K562 (cell line): ENCODE results near the gene ABHD18.
"Not testable (repeated sequence)": the region's sequence is repeated elsewhere in the genome, so short reads cannot be mapped to it uniquely, and the experiment has no call there.

Experiments used
- HDGF ChIP-seq: fragments of 450-650 bp; IDR thresholded peaks from 2 replicates; pipeline ENCODE4 v1.6.1; 2016
- YY1 ChIP-seq, 3 experiments: IDR thresholded peaks; 2 replicates each; pipeline ENCODE4 v1.6.1; 2011; ENCODE audit warnings: low read length in 2 of 3, mild to moderate bottlenecking in 2 of 3, moderate library complexity in 2 of 3, borderline replicate concordance in 1 of 3, control low read depth in 1 of 3, low read depth in 1 of 3; ENCODE audit not compliant: insufficient read depth in 3 of 3, insufficient replicate concordance in 2 of 3, control insufficient read depth in 1 of 3, insufficient read length in 1 of 3; ENCODE audit errors: extremely low read depth in 1 of 3
- ZBTB17 ChIP-seq: fragments of 450-650 bp; formaldehyde crosslinking; IDR thresholded peaks from 2 replicates; pipeline ENCODE4 v1.4.0; 2020; ENCODE audit warnings: mild to moderate bottlenecking
- ZNF212 ChIP-seq: fragments of 450-650 bp; formaldehyde crosslinking; IDR thresholded peaks from 2 replicates; pipeline ENCODE4 v1.4.0; 2020; ENCODE audit warnings: mild to moderate bottlenecking
- TF ChIP-seq, protein P1 (sequence below), 3 experiments: IDR thresholded peaks in 2 of 3; conservative IDR thresholded peaks in 1 of 3; 2 replicates each; pipeline ENCODE4 v1.5.1; 2011 to 2012; ENCODE audit warnings: low read length in 3 of 3, mild to moderate bottlenecking in 3 of 3, control low read depth in 2 of 3, improper control_type of control experiment in 1 of 3, inconsistent platforms in 1 of 3, low read depth in 1 of 3, mixed read lengths in 1 of 3, moderate library complexity in 1 of 3; ENCODE audit not compliant: insufficient read depth in 2 of 3

DNA sequence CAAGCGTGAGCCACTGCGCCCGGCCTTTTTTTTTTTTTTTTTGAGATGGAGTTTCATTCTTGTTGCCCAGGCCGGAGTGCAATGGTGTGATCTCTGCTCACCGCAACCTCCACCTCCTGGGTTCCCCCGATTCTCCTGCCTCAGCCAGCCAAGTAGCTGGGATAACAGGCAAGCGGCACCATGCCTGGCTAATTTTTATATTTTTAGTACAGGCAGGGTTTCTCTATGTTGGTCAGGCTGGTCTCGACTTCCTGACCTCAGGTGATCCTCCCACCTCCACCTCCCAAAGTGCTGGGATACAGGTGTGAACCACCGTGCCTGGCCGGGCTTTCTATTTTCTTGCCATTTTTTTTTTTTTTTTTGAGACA is 101.2 kb downstream of the ABHD18 start:
- TF ChIP-seq HDGF; YY1 (IDR thresholded peaks at IDR 0.05; ENCODE audit: borderline replicate concordance in 1 of 3, control insufficient read depth in 1 of 3, extremely low read depth in 1 of 3, insufficient read depth in 3 of 3, insufficient read length in 1 of 3, insufficient replicate concordance in 2 of 3, low read depth in 1 of 3, low read length in 2 of 3); ZNF212 (CRISPR knock-in tag); ZBTB17 (CRISPR knock-in tag): not testable (repeated sequence)
- TF ChIP-seq, protein P1, sequence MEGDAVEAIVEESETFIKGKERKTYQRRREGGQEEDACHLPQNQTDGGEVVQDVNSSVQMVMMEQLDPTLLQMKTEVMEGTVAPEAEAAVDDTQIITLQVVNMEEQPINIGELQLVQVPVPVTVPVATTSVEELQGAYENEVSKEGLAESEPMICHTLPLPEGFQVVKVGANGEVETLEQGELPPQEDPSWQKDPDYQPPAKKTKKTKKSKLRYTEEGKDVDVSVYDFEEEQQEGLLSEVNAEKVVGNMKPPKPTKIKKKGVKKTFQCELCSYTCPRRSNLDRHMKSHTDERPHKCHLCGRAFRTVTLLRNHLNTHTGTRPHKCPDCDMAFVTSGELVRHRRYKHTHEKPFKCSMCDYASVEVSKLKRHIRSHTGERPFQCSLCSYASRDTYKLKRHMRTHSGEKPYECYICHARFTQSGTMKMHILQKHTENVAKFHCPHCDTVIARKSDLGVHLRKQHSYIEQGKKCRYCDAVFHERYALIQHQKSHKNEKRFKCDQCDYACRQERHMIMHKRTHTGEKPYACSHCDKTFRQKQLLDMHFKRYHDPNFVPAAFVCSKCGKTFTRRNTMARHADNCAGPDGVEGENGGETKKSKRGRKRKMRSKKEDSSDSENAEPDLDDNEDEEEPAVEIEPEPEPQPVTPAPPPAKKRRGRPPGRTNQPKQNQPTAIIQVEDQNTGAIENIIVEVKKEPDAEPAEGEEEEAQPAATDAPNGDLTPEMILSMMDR (IDR thresholded peaks at IDR 0.05 in 2 of 3, conservative IDR thresholded peaks at IDR 0.05 in 1 of 3; ENCODE audit: insufficient read depth in 2 of 3, low read depth in 1 of 3, low read length in 3 of 3): not testable (repeated sequence)
